Effector CD8-positive, alpha-beta T cell (primary cell): ENCODE data around the gene SLC30A10.
"Not testable (repeated sequence)": the region's sequence is repeated elsewhere in the genome, so short reads cannot be mapped to it uniquely, and the experiment has no call there.

Experiments
- DNase-seq: peaks from one replicate; lab custom pipeline; 2025; lab: John Stamatoyannopoulos, UW

SLC30A10 gene

GRCh38 chr1:219927298-219927955, 930 bp downstream of the SLC30A10 start:
- no peak for DNase-seq

GRCh38 chr1:219926363-219926998, 1.9 kb downstream of the SLC30A10 start:
- no peak for DNase-seq

- DNase-seq, result no peak
Measured at GRCh38 chr1:219924342-219924741, 4.0 kb downstream of the SLC30A10 start.

- no peak for DNase-seq
Measured at GRCh38 chr1:219917851-219918466, 10.4 kb downstream of the SLC30A10 start.

GRCh38 chr1:219917281-219917680, 11.1 kb downstream of the SLC30A10 start:
- no peak for DNase-seq

GRCh38 chr1:219916257-219916656, 12.1 kb downstream of the SLC30A10 start:
- no peak for DNase-seq

GRCh38 chr1:219913005-219913770, 15.2 kb downstream of the SLC30A10 start:
- DNase-seq, result no peak

GRCh38 chr1:219910716-219911115, 17.6 kb downstream of the SLC30A10 start:
- DNase-seq, result no peak

- DNase-seq, result no peak
Measured at GRCh38 chr1:219909476-219909875, 18.9 kb downstream of the SLC30A10 start.

- no peak for DNase-seq
Measured at GRCh38 chr1:219908170-219908569, 20.2 kb downstream of the SLC30A10 start.

GRCh38 chr1:219907772-219908070, 20.6 kb downstream of the SLC30A10 start:
- no peak for DNase-seq

- DNase-seq, result no peak
Measured at GRCh38 chr1:219906924-219907771, 21.2 kb downstream of the SLC30A10 start.

GRCh38 chr1:219906565-219906923, 21.8 kb downstream of the SLC30A10 start:
- not testable (repeated sequence) for DNase-seq

- DNase-seq, result no peak
Measured at GRCh38 chr1:219905524-219905923, 22.8 kb downstream of the SLC30A10 start.

GRCh38 chr1:219904934-219905333, 23.4 kb downstream of the SLC30A10 start:
- no peak for DNase-seq

- DNase-seq, result no peak
Measured at GRCh38 chr1:219903353-219903871, 24.9 kb downstream of the SLC30A10 start.

GRCh38 chr1:219902951-219903350, 25.4 kb downstream of the SLC30A10 start:
- DNase-seq, result no peak

- no peak for DNase-seq
Measured at GRCh38 chr1:219900882-219901281, 27.5 kb downstream of the SLC30A10 start.

GRCh38 chr1:219900201-219900600, 28.2 kb downstream of the SLC30A10 start:
- DNase-seq, result no peak

GRCh38 chr1:219898375-219898774, 30.0 kb downstream of the SLC30A10 start:
- no peak for DNase-seq

GRCh38 chr1:219897914-219898313, 30.4 kb downstream of the SLC30A10 start:
- DNase-seq, result no peak

- DNase-seq, result not testable (repeated sequence)
Measured at GRCh38 chr1:219892271-219892670, 36.1 kb downstream of the SLC30A10 start.
